IMR-90 (cell line): ENCODE results near the gene DCTN5.

ENCODE experiments used
- BHLHE40 ChIP-seq: fragments of 150-350 bp; IDR thresholded peaks from 2 replicates; pipeline ENCODE4 v1.6.1; 2016; ENCODE audit warnings: mild to moderate bottlenecking, low read depth, low read length
- CEBPB ChIP-seq: IDR thresholded peaks from 2 replicates; pipeline ENCODE4 v1.6.1; 2012; ENCODE audit warnings: low read depth, low read length, improper control_type of control experiment
- CHD1 ChIP-seq: IDR thresholded peaks from 2 replicates; pipeline ENCODE4 v1.6.1; 2012; ENCODE audit warnings: low read depth, low read length, improper control_type of control experiment
- FOS ChIP-seq: fragments of 150-350 bp; IDR thresholded peaks from 2 replicates; pipeline ENCODE4 v1.6.1; 2016; ENCODE audit warnings: low read depth, low read length
- MAFK ChIP-seq: IDR thresholded peaks from 2 replicates; pipeline ENCODE4 v1.6.1; 2012; ENCODE audit warnings: low read depth, low read length, improper control_type of control experiment
- MAZ ChIP-seq: IDR thresholded peaks from 2 replicates; pipeline ENCODE4 v1.6.1; 2012; ENCODE audit warnings: low read depth, mild to moderate bottlenecking, low read length, improper control_type of control experiment, moderate library complexity, borderline replicate concordance
- MXI1 ChIP-seq: IDR thresholded peaks from 2 replicates; pipeline ENCODE4 v1.6.1; 2012; ENCODE audit warnings: low read depth, mild to moderate bottlenecking, low read length, moderate library complexity, borderline replicate concordance
- NFE2L2 ChIP-seq: fragments of 150-350 bp; IDR thresholded peaks from 2 replicates; pipeline ENCODE4 v1.6.1; 2016; ENCODE audit warnings: low read depth, mild to moderate bottlenecking, low read length
- POLR2A ChIP-seq: IDR thresholded peaks from 2 replicates; pipeline ENCODE4 v1.6.1; 2012; ENCODE audit warnings: mild to moderate bottlenecking, low read depth, low read length
- RAD21 ChIP-seq: IDR thresholded peaks from 2 replicates; pipeline ENCODE4 v1.6.1; 2012; ENCODE audit warnings: low read length, improper control_type of control experiment
- RCOR1 ChIP-seq: IDR thresholded peaks from 2 replicates; pipeline ENCODE4 v1.6.1; 2012; ENCODE audit warnings: mild to moderate bottlenecking, low read length, improper control_type of control experiment; ENCODE audit not compliant: insufficient replicate concordance
- RFX5 ChIP-seq: IDR thresholded peaks from 2 replicates; pipeline ENCODE4 v1.8.0; 2012; ENCODE audit warnings: low read depth, mild to moderate bottlenecking, low read length, moderate library complexity
- SMC3 ChIP-seq: fragments of 150-350 bp; IDR thresholded peaks from 2 replicates; pipeline ENCODE4 v1.6.1; 2016; ENCODE audit warnings: low read depth, mild to moderate bottlenecking, antibody characterized with exemption, low read length, moderate library complexity
- TF ChIP-seq, protein P1 (sequence below): conservative IDR thresholded peaks from 2 replicates; pipeline ENCODE4 v1.5.1; 2012; ENCODE audit warnings: mild to moderate bottlenecking, low read depth, low read length, improper control_type of control experiment

DNA sequence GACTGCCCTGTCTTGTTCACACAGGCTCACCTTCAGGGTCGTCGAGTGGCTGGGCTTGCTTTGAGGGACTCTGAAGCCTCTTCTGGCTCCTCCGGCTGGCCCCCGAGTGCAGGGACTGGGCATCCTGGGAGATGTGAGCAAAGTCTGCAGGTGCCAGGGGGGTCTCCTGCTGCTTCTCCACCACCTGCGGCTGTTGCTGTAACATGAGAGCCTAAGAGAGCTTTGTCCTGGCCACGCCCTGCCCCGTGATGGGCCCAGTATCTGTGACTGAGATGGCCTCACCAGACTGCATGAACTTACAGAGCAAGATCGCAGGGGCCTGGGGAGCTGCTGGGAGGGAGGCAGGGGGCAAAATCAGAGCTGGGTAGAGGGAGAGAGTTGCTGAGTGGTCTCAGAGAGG, 59.2 kb downstream of the DCTN5 start:
- TF ChIP-seq, protein P1, sequence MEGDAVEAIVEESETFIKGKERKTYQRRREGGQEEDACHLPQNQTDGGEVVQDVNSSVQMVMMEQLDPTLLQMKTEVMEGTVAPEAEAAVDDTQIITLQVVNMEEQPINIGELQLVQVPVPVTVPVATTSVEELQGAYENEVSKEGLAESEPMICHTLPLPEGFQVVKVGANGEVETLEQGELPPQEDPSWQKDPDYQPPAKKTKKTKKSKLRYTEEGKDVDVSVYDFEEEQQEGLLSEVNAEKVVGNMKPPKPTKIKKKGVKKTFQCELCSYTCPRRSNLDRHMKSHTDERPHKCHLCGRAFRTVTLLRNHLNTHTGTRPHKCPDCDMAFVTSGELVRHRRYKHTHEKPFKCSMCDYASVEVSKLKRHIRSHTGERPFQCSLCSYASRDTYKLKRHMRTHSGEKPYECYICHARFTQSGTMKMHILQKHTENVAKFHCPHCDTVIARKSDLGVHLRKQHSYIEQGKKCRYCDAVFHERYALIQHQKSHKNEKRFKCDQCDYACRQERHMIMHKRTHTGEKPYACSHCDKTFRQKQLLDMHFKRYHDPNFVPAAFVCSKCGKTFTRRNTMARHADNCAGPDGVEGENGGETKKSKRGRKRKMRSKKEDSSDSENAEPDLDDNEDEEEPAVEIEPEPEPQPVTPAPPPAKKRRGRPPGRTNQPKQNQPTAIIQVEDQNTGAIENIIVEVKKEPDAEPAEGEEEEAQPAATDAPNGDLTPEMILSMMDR, result no peak
- no peak for TF ChIP-seq MAFK
- TF ChIP-seq POLR2A, result no peak
- no peak for TF ChIP-seq RFX5
- TF ChIP-seq RAD21, result no peak
- no peak for TF ChIP-seq CEBPB
- TF ChIP-seq SMC3, result no peak
- no peak for TF ChIP-seq BHLHE40
- TF ChIP-seq FOS, result no peak
- no peak for TF ChIP-seq MAZ
- TF ChIP-seq CHD1, result no peak
- no peak for TF ChIP-seq NFE2L2
- no peak for TF ChIP-seq RCOR1
- no peak for TF ChIP-seq MXI1
